ENCODE results near the gene RNF212.
A peak's percentile ranks its signal among the peaks of the same experiment; 100 is the strongest.
"Not testable (repeated sequence)": the region's sequence is repeated elsewhere in the genome, so short reads cannot be mapped to it uniquely, and the experiment has no call there.

Gene RNF212

DNA sequence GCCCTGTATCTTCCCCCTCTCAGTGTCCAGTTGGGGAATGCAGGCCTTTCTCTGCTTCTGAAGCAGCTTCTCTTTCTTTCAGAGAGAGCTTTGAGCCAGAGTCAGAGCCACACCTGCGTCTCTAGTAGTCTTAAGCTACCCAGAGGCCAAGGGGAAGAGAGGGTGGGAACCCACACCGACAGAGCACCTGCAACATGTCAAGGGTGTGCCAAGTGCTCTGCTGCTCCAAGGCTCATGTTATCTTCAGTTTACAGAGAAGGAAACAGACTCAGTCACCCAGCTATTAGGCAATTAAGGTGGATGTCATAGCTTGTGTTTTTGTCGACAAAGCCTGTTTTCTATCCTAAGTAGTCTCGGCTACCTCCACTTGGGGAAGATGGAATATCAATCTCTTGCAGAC, 22.7 kb upstream of the RNF212 start:
- no peak for TF ChIP-seq CTCF (IDR thresholded peaks at IDR 0.05; ENCODE audit: insufficient read depth, low read depth, low read length, missing control alignments)
- DNase-seq (ENCODE audit: low read depth), result no peak
- no peak overlapping the region for H3K4me3 ChIP-seq (ENCODE audit: low read depth, low read length)

- H3K4me3 ChIP-seq (ENCODE audit: low read depth, low read length), result no peak overlapping the region
- no peak for TF ChIP-seq CTCF (IDR thresholded peaks at IDR 0.05; ENCODE audit: insufficient read depth, low read depth, low read length, missing control alignments)
- DNase-seq (ENCODE audit: low read depth), result peak; percentile 20
Measured at GRCh38 chr4:1133033-1133432, 19.7 kb upstream of the RNF212 start.

- peak; percentile 100 for TF ChIP-seq CTCF (IDR thresholded peaks at IDR 0.05; ENCODE audit: insufficient read depth, low read depth, low read length, missing control alignments)
- H3K4me3 ChIP-seq (ENCODE audit: low read depth, low read length), result no peak overlapping the region
- peak; percentile 88 for DNase-seq (ENCODE audit: low read depth)
Measured at GRCh38 chr4:1130316-1131186, 17.2 kb upstream of the RNF212 start.

DNA sequence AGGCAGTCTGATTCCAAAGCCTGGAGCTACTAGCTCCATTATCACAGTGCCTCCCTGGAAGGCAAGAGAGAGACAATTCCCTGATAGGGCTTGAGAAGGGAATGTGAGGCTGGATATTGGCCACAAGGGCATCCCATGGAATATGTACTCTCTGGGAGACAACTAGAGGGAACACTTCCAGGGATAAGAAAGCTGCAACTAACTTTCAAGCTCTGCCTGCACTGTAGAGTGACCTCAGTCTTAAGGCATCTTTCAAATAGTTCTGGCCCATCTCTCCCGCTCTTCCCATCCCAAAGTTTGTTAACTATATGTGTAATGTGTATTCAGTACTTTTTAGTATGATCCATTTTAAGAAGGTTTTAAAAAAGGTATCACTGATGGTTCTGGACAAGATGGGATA, 13.1 kb upstream of the RNF212 start:
- DNase-seq (ENCODE audit: low read depth), result no peak
- no peak for TF ChIP-seq CTCF (IDR thresholded peaks at IDR 0.05; ENCODE audit: insufficient read depth, low read depth, low read length, missing control alignments)
- H3K4me3 ChIP-seq (ENCODE audit: low read depth, low read length), result no peak overlapping the region

- DNase-seq (ENCODE audit: low read depth); H3K4me3 ChIP-seq (ENCODE audit: low read depth, low read length): not testable (repeated sequence)
Measured at GRCh38 chr4:1125466-1125865, 12.1 kb upstream of the RNF212 start.

DNA sequence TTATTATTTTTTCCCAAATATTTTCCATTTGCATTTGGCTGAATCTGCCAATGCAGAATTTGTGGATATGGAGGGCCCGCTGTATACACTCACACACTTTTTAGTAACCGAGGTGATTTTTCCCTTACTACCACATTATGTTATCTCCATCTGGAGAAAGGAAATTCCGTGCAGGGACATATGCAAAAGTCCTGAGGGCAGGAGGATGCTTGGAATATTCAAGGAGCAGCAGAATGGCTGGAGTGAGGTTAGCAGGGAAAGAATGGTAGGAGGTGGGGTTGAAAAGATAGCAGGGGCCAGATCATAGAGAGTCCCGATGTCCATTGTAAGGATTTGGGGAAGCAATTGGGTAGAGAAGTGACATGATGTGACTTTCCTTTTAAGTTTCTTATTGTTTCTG, 11.5 kb upstream of the RNF212 start:
- no peak overlapping the region for H3K4me3 ChIP-seq (ENCODE audit: low read depth, low read length)
- TF ChIP-seq CTCF (IDR thresholded peaks at IDR 0.05; ENCODE audit: insufficient read depth, low read depth, low read length, missing control alignments), result no peak
- DNase-seq (ENCODE audit: low read depth), result no peak

- TF ChIP-seq CTCF (IDR thresholded peaks at IDR 0.05; ENCODE audit: insufficient read depth, low read depth, low read length, missing control alignments), result no peak
- H3K4me3 ChIP-seq (ENCODE audit: low read depth, low read length), result no peak overlapping the region
- no peak for DNase-seq (ENCODE audit: low read depth)
Measured at GRCh38 chr4:1122505-1122904, 9.1 kb upstream of the RNF212 start.
